Kidney capillary endothelial cell (primary cell): Measurements from ENCODE around the gene GPR137.

Experiments
- DNase-seq: peaks from one replicate; pipeline ENCODE4 v3.0.0-alpha.2; 2018; ENCODE audit warnings: low spot score

Gene GPR137

DNA sequence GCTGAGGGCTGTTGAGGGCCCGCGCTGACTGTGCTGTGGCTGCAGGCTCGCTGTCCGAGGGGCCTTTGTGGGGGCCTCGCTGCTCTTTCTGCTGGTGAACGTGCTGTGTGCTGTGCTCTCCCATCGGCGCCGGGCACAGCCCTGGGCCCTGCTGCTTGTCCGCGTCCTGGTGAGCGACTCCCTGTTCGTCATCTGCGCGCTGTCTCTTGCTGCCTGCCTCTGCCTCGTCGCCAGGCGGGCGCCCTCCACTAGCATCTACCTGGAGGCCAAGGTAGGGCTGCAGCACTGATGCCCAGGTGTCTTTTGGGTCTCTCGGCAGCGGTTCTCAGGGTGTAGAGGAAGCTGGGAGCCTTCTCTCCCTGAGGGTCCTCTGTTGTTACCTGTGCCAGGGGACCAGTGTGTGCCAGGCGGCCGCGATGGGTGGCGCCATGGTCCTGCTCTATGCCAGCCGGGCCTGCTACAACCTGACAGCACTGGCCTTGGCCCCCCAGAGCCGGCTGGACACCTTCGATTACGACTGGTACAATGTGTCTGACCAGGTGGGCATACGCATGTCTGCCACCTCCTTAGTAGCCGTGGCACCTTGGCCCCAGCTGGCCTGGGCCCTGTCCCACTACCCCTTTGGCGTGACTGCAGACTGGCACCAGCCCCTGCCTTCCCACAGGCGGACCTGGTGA, 2.2 kb downstream of the GPR137 start:
- no peak for DNase-seq

- no peak for DNase-seq
Observed at GRCh38 chr11:64288353-64288750, 2.7 kb downstream of the GPR137 start.

- DNase-seq: no peak
Observed at GRCh38 chr11:64289002-64289564, 3.4 kb downstream of the GPR137 start.

DNA sequence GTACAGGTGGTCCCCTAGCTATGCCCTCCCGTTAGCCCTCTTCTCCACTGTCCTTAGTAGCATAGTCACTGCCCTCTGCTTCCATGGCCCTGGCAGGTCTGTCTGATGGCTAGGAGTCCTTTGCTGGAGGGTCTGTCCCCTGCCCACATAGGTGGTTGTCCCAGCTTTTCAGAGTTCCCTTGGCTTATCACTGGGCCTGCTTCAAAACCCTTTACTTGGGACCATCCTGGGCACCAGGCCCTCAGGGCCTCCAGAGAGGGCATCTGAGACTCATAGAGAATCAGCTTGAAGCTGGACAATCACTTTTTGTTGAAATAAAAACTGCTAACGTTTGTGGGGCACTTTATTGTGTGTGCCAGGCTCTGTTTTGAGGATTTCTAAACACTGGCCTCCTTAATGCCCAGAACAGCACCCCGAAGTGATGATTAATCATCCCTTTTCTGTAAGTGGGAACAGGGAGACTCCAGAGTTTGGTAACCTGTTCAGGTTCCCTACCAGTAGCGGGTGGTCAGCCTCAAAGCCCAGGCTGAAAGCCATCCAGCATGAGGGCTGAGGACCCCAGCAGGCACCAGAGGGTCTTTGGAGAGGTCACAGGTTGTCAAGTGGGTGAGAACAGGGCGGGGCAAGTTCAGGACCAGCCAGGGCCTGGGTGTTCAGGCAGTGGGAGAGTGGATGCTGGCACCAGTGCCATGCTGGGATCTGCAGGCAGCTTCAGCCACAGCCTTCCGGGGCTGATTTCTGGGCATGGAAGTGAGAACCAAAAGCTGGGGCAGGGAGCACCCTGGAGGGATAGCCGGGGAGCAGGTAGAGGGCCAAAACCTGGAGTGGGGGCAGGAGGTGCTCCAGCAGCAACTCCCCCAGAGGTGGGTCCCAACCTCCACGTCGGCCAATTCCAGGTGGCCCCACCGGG, 5.0 kb downstream of the GPR137 start:
- no peak for DNase-seq

DNA sequence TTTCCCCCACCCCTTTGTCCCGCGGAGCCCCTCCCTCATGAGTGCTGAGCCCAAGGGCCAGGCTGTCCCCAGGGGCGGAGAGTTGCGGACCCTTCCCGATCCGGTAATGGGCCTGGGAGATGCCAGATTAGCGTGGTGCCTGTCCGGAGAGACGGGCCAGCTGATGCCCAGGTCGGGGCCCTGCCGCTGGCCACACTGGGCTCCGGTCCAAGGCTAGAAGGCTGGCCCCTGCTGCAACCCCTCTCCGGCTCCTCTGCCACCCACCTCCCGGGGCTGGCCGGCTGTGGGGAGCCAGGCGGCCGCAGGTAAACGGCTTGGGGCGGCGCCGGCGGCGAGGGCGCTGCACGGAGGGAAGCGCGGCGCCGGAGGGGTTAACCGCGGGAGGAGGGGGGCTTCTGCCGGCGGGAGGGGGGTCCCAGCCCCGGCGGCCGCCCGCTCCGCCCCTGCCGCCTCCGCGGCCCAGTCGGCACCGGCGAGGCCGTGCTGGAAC, 5.7 kb downstream of the GPR137 start, which contains the start of gene KCNK4:
Gene KCNK4 (plus strand): TSS at position 41 of the 490 bp plus-strand sequence. CDS start 1,717 bp downstream, outside the sequence.
- no peak for DNase-seq

GRCh38 chr11:64291752-64292459, 6.3 kb downstream of the GPR137 start:
- DNase-seq: no peak

GRCh38 chr11:64292460-64293254, 7.0 kb downstream of the GPR137 start:
- DNase-seq: no peak

- DNase-seq: no peak
Observed at GRCh38 chr11:64294774-64295173, 9.1 kb downstream of the GPR137 start.

- DNase-seq: no peak
Observed at GRCh38 chr11:64295760-64296159, 10.1 kb downstream of the GPR137 start.

GRCh38 chr11:64296236-64296635, 10.6 kb downstream of the GPR137 start:
- DNase-seq: no peak

- no peak for DNase-seq
Observed at GRCh38 chr11:64296830-64297698, 11.4 kb downstream of the GPR137 start.

DNA sequence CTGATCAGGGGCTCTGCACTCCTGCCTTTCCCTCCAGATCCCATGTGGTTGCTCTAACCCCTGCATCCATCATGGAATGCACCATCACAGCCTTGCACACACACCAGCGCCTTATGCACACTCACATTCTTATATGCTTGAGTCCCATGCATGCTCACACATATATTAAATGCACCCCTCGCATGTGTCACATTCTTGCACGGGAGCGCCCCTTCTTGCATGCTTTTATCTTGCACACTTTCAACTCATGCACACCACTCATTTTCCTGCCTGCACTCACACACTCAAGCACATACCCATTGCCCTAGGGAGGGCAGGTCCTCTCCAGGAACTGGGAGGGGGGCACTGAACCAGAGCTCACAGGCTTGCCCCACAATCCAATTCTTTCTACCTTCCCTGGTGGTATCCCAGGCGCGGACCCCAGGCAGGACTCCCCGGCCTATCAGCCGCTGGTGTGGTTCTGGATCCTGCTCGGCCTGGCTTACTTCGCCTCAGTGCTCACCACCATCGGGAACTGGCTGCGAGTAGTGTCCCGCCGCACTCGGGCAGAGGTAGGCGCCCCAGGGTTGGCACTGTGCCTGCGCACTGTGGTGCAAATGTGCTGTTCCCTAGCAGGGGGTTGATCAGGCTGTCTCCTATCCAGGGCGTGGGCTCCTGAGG, 12.2 kb downstream of the GPR137 start:
- no peak for DNase-seq

GRCh38 chr11:64298966-64299846, 13.6 kb downstream of the GPR137 start:
- no peak for DNase-seq

DNA sequence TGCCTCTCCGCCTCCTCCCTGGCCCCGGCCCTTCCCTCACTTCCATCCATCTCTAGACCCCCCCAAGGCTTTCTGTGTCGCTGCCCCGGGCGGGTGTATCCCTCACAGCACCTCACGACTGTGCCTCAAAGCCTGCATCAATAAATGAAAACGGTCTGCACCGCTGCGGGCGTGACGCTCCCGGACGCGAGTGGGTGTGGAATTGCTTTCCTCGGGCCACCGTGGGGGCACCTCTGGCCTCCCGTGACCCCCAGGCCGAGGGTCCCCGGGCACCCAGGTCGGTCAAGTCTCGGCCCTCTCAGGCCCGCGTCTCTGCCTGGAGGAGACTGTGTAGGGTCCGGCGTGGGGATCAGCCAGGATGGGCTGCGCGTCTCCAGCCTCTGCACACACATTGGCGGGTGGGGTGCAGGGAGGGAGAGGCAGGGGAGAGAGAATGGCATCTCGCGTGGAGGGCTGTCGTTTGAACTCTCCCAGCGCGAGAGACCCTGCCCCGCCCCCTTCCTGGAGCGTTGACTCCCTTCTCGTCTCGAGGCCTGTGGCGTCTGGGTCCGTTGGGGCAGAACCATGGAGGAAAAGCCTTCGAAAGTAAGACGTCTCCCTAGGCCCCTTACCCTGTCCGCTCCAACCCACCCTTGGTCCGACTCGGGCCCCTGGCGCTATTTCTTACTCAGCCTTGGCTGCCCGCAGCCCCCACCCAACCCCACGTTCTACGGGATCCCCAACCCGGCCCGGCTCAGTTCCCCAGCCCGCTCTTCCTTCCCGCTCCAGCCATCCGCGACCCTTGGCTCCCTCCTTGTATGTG, 14.4 kb downstream of the GPR137 start, which contains the start of gene CATSPERZ:
Gene CATSPERZ (plus strand): TSS at position 512 of the 802 bp plus-strand sequence. CDS start 53 bp downstream, at position 565.
- no peak for DNase-seq

DNA sequence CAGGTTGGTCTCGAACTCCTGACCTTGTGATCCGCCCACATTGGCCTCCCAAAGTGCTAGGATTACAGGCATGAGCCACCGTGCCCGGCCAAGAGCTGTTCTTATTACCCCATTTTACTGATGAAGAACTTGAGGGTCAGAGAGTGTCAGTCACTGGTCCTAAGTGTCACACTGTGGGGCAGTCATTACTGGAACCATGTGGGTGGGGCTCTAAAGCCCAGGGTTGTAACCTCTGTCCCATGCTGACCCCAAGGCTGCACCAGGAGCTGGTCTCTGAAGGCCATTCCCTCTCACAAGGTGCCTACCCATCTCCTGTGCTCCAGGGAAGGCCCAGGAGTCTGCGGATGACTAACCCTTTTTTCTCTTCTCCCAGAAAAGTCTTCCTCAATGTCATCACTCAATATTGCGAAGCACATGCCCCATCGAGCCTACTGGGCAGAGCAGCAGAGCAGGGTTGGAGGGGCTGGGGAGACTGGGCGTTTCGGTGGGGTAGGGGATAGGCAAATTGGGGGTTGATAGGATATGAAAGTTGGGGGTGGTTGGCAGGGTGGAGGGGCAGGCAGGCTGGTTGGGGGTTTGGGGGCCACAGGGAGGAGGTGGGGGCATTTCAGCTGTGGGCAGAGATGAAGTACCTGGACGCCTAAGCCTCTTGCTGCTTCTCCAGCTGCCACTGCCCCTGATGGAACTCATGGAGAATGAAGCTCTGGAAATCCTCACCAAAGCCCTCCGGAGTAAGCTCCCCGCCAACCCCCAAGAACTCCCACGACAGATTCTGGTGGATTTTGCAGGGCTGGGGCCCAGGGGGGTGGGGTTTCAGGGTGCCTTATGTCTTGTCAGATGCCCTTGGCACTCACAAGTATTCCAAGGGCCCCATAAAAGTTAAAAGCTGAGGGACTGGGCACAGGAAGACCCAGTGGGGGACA, 17.7 kb downstream of the GPR137 start:
- no peak for DNase-seq

DNA sequence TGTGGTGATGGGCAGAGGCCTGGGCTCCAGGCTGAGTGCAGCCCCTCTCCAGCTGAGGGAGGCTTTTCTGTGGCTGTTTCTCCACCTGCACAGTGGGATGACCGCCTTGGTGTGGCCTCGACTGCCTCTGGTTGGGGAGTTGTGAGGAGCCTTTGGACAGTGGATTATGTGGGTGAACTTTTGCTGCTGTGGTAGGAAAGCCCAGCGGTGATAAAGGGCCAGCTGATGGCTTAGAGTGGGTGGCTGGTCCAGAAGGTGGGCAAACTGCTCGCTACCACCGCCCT, 18.3 kb downstream of the GPR137 start:
- no peak for DNase-seq
